Erythroblast (primary cell): Measurements from ENCODE around the gene ANKRD7.

Experiments
- DNase-seq, 2 experiments: peaks; one replicate each; lab custom pipeline; 2025; lab: John Stamatoyannopoulos, UW
- GATA1 ChIP-seq: IDR thresholded peaks from 2 replicates; pipeline ENCODE4 v1.6.1; 2011; ENCODE audit warnings: low read depth, mild to moderate bottlenecking, control low read depth, low read length, moderate library complexity
- POLR2A ChIP-seq: IDR thresholded peaks from 2 replicates; pipeline ENCODE4 v1.6.1; 2011; ENCODE audit warnings: mild to moderate bottlenecking, low read length

Gene ANKRD7

GRCh38 chr7:118264836-118265235, 40.3 kb downstream of the ANKRD7 start:
- no peak for DNase-seq
- TF ChIP-seq POLR2A: no peak
- no peak for TF ChIP-seq GATA1

GRCh38 chr7:118280319-118281012, 56.0 kb downstream of the ANKRD7 start:
- no peak for DNase-seq
- TF ChIP-seq POLR2A (no peak), GATA1 (no peak)

- no peak for TF ChIP-seq GATA1
- TF ChIP-seq POLR2A: no peak
- no peak for DNase-seq
Observed at GRCh38 chr7:118281196-118281595, 56.7 kb downstream of the ANKRD7 start.

- TF ChIP-seq GATA1 (no peak), POLR2A (no peak)
- no peak for DNase-seq
Observed at GRCh38 chr7:118285358-118285757, 60.9 kb downstream of the ANKRD7 start.

- TF ChIP-seq POLR2A: no peak
- TF ChIP-seq GATA1: no peak
- no peak for DNase-seq
Observed at GRCh38 chr7:118286131-118286530, 61.6 kb downstream of the ANKRD7 start.

- TF ChIP-seq POLR2A: no peak
- no peak for DNase-seq
Observed at GRCh38 chr7:118288098-118288497, 63.6 kb downstream of the ANKRD7 start.

- no peak for DNase-seq
- TF ChIP-seq GATA1: no peak
- TF ChIP-seq POLR2A: no peak
Observed at GRCh38 chr7:118289476-118289875, 65.0 kb downstream of the ANKRD7 start.
